Measurements from ENCODE around the gene TXNDC5. TPM values are rescaled to one million over a fixed set of nuclear protein-coding genes. Genes with fewer than 3 reads are reported as not detected.

TXNDC5 gene
- total RNA-seq, 4 donors from 2014 or later: 85.0 to 137 (median 110) TPM

DNA sequence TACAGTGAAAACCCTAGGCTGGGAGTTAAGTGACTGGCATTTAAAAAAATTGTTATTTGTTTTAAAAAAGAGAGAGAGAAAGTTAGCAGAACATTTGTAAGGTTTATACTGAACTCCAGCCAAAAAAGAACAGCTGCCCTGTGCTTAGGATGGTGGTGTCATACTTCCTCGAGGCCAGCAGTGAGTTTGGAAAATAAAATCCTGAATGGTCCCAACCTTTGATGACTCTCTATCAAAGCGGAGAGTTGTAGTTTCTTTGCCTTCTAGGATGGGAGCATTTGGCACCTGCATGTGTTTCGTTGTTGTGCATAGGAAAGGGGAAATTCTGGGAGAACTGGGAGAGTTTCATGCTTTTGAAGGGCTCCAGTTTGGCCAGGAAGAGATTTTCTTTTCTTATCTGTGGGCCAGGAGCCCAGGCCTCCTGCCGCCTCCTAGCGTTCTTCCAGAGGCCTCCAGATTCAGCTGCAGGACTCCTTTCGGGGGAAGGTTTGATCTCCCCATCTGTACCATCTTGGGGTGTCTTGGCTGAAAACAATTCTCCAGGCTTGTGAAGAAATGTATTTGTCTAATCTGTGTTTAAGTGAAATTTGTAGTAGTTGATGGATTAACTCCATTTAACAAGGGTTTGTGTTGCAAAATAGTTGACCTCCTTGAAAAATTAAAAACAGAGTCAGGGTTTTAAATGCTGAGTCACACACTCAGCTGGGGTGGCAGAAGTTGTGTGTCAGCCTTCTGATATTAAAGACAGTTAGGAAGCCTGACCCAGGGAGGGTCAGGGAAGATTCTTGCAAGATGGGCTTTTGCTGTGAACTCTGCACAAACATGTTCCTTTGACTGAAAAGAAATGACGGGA, 63.4 kb downstream of the TXNDC5 start:
- DNase-seq (ENCODE audit: low spot score in 2 of 2): no peak
- TF ChIP-seq POLR2A (IDR thresholded peaks at IDR 0.05) (no peak), EP300 (IDR thresholded peaks at IDR 0.05) (no peak)
- TF ChIP-seq, protein P1, sequence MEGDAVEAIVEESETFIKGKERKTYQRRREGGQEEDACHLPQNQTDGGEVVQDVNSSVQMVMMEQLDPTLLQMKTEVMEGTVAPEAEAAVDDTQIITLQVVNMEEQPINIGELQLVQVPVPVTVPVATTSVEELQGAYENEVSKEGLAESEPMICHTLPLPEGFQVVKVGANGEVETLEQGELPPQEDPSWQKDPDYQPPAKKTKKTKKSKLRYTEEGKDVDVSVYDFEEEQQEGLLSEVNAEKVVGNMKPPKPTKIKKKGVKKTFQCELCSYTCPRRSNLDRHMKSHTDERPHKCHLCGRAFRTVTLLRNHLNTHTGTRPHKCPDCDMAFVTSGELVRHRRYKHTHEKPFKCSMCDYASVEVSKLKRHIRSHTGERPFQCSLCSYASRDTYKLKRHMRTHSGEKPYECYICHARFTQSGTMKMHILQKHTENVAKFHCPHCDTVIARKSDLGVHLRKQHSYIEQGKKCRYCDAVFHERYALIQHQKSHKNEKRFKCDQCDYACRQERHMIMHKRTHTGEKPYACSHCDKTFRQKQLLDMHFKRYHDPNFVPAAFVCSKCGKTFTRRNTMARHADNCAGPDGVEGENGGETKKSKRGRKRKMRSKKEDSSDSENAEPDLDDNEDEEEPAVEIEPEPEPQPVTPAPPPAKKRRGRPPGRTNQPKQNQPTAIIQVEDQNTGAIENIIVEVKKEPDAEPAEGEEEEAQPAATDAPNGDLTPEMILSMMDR (IDR thresholded peaks at IDR 0.05): no peak
- no peaks in the 10 kb centered on the region for H3K27me3 ChIP-seq
- no peaks in the 10 kb centered on the region for H3K36me3 ChIP-seq
- H3K9me3 ChIP-seq: peaks cover 0 to 13% (median 4%) of the 10 kb centered on the region in 4 donors
- no peaks in the 10 kb centered on the region for H3K4me1 ChIP-seq
- H3K27ac ChIP-seq: no peak overlapping the region
- H3K4me3 ChIP-seq: no peak overlapping the region
- WGBS, 2 donors: 63 to 64% methylated on average over 7 of the region's 7 CpGs

DNA sequence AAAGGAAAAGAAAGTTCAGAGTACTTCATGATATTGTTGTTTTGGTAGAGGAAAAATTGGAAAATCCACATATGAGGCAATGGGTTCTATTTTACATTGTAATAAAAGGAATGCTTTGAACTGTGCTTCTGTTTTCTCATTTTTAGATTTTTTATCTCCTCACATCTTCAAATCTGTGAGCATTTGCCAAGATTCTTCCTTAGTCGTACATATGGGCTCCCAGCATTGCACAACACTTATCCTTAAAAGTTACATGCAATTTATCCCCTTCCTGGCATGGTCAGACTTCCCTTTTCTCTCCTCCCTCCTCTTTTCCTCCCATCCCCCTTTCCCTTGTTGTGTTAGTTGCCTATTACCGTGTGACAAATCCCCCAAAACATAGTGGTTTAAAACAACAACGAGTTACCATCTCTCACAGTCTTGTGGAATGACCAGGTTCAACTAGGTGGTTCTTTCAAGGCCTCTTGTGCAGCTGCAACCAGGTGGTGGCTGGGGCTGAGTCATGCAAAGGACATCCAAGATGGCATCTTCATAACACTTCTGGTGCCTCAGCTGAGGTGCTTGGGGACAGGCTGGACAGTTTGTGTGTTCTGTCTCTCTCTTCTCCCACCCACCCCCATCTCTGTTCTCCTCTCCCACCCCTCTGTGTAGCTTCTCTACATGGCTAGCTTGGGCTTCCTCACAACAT, 68.7 kb downstream of the TXNDC5 start:
- Histone ChIP-seq H3K9me3 (peaks cover 0 to 8% (median 0%) of the 10 kb centered on the region in 4 donors), H3K27me3 (no peaks in the 10 kb centered on the region), H3K27ac (no peak overlapping the region), H3K4me3 (no peak overlapping the region), H3K36me3 (no peaks in the 10 kb centered on the region), H3K4me1 (no peaks in the 10 kb centered on the region)
- no peak for DNase-seq (ENCODE audit: low spot score in 2 of 2)
- 88 to 91% methylated on average over 3 of the region's 3 CpGs for WGBS, 2 donors
- no peak for TF ChIP-seq POLR2A (IDR thresholded peaks at IDR 0.05)
- TF ChIP-seq EP300 (IDR thresholded peaks at IDR 0.05): no peak
- TF ChIP-seq, protein P1 (IDR thresholded peaks at IDR 0.05): no peak

DNA sequence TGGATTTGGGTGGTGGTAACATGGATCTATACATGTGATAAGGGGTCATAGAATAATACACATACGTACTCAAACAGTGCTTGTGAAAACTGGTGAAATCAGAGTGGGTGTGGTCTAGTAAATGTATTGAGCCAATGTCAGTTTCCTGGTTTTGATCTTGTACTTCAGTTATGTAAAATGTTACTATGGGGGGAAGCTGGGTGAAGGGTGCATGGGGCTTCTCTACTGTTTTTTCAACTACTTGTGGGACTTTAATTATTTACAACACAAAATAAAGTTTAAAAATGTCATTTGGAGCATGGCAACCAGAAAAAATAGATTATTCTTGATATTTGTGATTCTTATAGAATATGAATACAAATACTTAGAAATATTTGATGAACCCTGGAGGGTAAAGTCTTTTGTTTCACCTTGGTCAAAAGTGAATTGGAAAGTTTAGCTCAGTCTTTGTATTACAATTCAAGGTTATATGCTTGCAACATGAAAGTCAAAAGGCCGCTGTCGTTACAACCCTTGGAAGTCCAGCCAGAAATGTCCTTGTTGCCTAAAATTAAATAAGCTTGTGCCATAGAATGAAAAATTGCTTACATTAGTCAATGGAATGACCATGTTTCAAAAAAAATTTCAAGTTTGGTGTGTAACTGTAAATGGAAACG, 74.1 kb downstream of the TXNDC5 start:
- DNase-seq (ENCODE audit: low spot score in 2 of 2): no peak
- whole genome bisulfite sequencing, 2 donors: 91 to 92% methylated on average over 4 of the region's 4 CpGs
- no peaks in the 10 kb centered on the region for H3K36me3 ChIP-seq

DNA sequence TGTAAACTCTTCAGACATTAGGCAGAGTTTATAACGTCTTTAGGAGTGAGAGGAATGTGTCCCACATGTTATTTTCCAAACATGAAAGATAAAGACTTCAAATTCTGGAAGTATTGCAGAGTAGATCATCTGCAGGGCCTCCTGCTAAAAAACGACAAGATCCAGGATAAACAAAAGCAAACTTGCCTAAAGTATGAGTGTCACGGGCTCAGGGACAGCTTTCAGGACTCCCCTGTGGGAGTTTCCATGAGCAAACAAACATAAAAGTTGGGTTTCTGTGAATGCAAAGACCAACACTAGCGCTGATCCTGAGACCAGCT, 76.9 kb downstream of the TXNDC5 start:
- H3K36me3 ChIP-seq: no peaks in the 10 kb centered on the region
- TF ChIP-seq, protein P1 (IDR thresholded peaks at IDR 0.05): no peak
- TF ChIP-seq POLR2A (IDR thresholded peaks at IDR 0.05) (no peak), EP300 (IDR thresholded peaks at IDR 0.05) (no peak)
- H3K27ac ChIP-seq: no peak overlapping the region
- WGBS, 2 donors: 45 to 49% methylated on average over 4 of the region's 4 CpGs
- no peaks in the 10 kb centered on the region for H3K9me3 ChIP-seq
- DNase-seq (ENCODE audit: low spot score in 2 of 2): no peak
- H3K4me3 ChIP-seq: no peak overlapping the region
- no peaks in the 10 kb centered on the region for H3K4me1 ChIP-seq
- no peaks in the 10 kb centered on the region for H3K27me3 ChIP-seq

More for the DNA sequence above, 74.1 kb downstream of the TXNDC5 start:
- Histone ChIP-seq H3K4me3 (no peak overlapping the region), H3K27ac (no peak overlapping the region), H3K4me1 (no peaks in the 10 kb centered on the region), H3K27me3 (no peaks in the 10 kb centered on the region), H3K9me3 (no peaks in the 10 kb centered on the region)
- TF ChIP-seq EP300 (IDR thresholded peaks at IDR 0.05): no peak
- TF ChIP-seq POLR2A (IDR thresholded peaks at IDR 0.05): no peak
- TF ChIP-seq, protein P1 (IDR thresholded peaks at IDR 0.05): no peak
